ENCODE results near the gene ITSN1.

DNA sequence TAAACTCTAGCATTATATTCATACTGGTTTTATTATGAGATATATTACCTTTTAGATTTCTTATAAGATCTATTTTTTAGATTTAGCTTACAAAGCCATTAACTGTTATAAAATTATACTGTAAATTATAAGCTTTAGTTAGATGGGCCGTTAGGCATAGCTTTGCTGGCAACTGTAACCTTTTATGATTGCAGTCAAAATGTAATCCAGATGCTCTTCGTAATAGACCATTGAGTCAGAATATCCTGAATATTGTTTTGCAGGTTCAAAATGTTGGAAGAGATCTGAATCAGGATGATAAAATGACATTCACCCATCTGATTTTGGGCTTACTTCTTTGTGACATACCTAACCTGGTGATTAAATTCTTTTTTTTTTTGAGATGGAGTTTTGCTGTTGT lies 20.9 kb downstream of the ITSN1 start:
- TF ChIP-seq, protein P1, sequence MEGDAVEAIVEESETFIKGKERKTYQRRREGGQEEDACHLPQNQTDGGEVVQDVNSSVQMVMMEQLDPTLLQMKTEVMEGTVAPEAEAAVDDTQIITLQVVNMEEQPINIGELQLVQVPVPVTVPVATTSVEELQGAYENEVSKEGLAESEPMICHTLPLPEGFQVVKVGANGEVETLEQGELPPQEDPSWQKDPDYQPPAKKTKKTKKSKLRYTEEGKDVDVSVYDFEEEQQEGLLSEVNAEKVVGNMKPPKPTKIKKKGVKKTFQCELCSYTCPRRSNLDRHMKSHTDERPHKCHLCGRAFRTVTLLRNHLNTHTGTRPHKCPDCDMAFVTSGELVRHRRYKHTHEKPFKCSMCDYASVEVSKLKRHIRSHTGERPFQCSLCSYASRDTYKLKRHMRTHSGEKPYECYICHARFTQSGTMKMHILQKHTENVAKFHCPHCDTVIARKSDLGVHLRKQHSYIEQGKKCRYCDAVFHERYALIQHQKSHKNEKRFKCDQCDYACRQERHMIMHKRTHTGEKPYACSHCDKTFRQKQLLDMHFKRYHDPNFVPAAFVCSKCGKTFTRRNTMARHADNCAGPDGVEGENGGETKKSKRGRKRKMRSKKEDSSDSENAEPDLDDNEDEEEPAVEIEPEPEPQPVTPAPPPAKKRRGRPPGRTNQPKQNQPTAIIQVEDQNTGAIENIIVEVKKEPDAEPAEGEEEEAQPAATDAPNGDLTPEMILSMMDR (IDR thresholded peaks at IDR 0.05 in 4 of 5, conservative IDR thresholded peaks at IDR 0.05 in 1 of 5) = no peak
- TF ChIP-seq POLR2A (IDR thresholded peaks at IDR 0.05) = no peak

Measured in gastrocnemius medialis (tissue), 4 donors.